ENCODE results near the gene COPG1.

GRCh38 chr3:129317014-129317771 lies 67.8 kb downstream of the COPG1 start:
- TF ChIP-seq EZH2phosphoT487 (IDR thresholded peaks at IDR 0.05; ENCODE audit: unreplicated experiment) (no peak), EZH2 (IDR thresholded peaks at IDR 0.05; ENCODE audit: low read depth, unreplicated experiment) (no peak), CTCF (conservative IDR thresholded peaks at IDR 0.05; ENCODE audit: low read depth in 2 of 2) (no peak), JUNB (IDR thresholded peaks at IDR 0.05; ENCODE audit: unreplicated experiment) (no peak), POLR2AphosphoS5 (IDR thresholded peaks at IDR 0.05; ENCODE audit: low read depth) (no peak), ETS1 (IDR thresholded peaks at IDR 0.05) (no peak)
